Measurements from ENCODE around the gene PDE1A. TPM values are rescaled to one million over a fixed set of nuclear protein-coding genes. Genes with fewer than 3 reads are reported as not detected.

Gene PDE1A
- total RNA-seq, 3 donors from 2014 or later (not counting 1 experiment from before 2014, with no cell fraction given) = not detected

- WGBS (ENCODE audit: insufficient coverage) = 75% methylated on average over 1 of the region's 2 CpGs
- Mint-ChIP-seq H3K27me3 (ENCODE audit: low read depth in 2 of 2) (peaks cover 0 to 5% of the 10 kb centered on the region in 2 donors), H3K4me3 (no peak overlapping the region), H3K27ac (no peak overlapping the region), H3K9me3 (peaks cover 3 to 4% of the 10 kb centered on the region in 2 donors), H3K36me3 (no peaks in the 10 kb centered on the region), H3K4me1 (no peaks in the 10 kb centered on the region)
- no peaks in the 10 kb centered on the region for H3K36me3 ChIP-seq (ENCODE audit: control insufficient read depth, insufficient read depth, low read length)
- H3K27me3 ChIP-seq (ENCODE audit: control insufficient read depth, insufficient read depth, low read length) = no peaks in the 10 kb centered on the region
- no peaks in the 10 kb centered on the region for H3K4me1 ChIP-seq (ENCODE audit: control insufficient read depth, insufficient read depth, low read length)
- H3K4me3 ChIP-seq (ENCODE audit: low read length) = no peak overlapping the region
- TF ChIP-seq CTCF (IDR thresholded peaks at IDR 0.05) = no peak
- intact Hi-C loops (cut with micrococcal nuclease) = no loop called here
- DNase-seq (no peak), ATAC-seq (no peak)
- peaks cover 3% of the 10 kb centered on the region for H3K9me3 ChIP-seq (ENCODE audit: control insufficient read depth, insufficient read depth, low read length)
- H3K27ac ChIP-seq (ENCODE audit: low read length) = no peak overlapping the region
Measured at GRCh38 chr2:182182436-182182835, 244.4 kb downstream of the PDE1A start.

- no peak overlapping the region for H3K27ac ChIP-seq (ENCODE audit: low read length)
- H3K36me3 Mint-ChIP-seq = no peaks in the 10 kb centered on the region
- H3K27me3 ChIP-seq (ENCODE audit: control insufficient read depth, insufficient read depth, low read length) = no peaks in the 10 kb centered on the region
- ATAC-seq (no peak), DNase-seq (no peak)
- H3K27ac Mint-ChIP-seq = no peak overlapping the region
- TF ChIP-seq CTCF (IDR thresholded peaks at IDR 0.05) = no peak
- H3K9me3 ChIP-seq (ENCODE audit: control insufficient read depth, insufficient read depth, low read length) = peaks cover 3% of the 10 kb centered on the region
- no peaks in the 10 kb centered on the region for H3K4me1 Mint-ChIP-seq
- peaks cover 0 to 5% of the 10 kb centered on the region in 2 donors for H3K27me3 Mint-ChIP-seq (ENCODE audit: low read depth in 2 of 2)
- H3K4me3 ChIP-seq (ENCODE audit: low read length) = no peak overlapping the region
- intact Hi-C loops (cut with micrococcal nuclease) = no loop called here
- H3K36me3 ChIP-seq (ENCODE audit: control insufficient read depth, insufficient read depth, low read length) = no peaks in the 10 kb centered on the region
- peaks cover 3 to 4% of the 10 kb centered on the region in 2 donors for H3K9me3 Mint-ChIP-seq
- WGBS (ENCODE audit: insufficient coverage) = 91% methylated on average over 3 of the region's 3 CpGs
- H3K4me1 ChIP-seq (ENCODE audit: control insufficient read depth, insufficient read depth, low read length) = no peaks in the 10 kb centered on the region
- H3K4me3 Mint-ChIP-seq = no peak overlapping the region
Measured at GRCh38 chr2:182181381-182181780, 245.5 kb downstream of the PDE1A start.

- Mint-ChIP-seq H3K9me3 (peaks cover 3 to 4% of the 10 kb centered on the region in 2 donors), H3K27me3 (ENCODE audit: low read depth in 2 of 2) (peaks cover 0 to 5% of the 10 kb centered on the region in 2 donors), H3K27ac (no peak overlapping the region), H3K4me3 (no peak overlapping the region), H3K4me1 (no peaks in the 10 kb centered on the region), H3K36me3 (no peaks in the 10 kb centered on the region)
- Histone ChIP-seq H3K27ac (ENCODE audit: low read length) (no peak overlapping the region), H3K27me3 (ENCODE audit: control insufficient read depth, insufficient read depth, low read length) (no peaks in the 10 kb centered on the region), H3K9me3 (ENCODE audit: control insufficient read depth, insufficient read depth, low read length) (peaks cover 3% of the 10 kb centered on the region), H3K4me1 (ENCODE audit: control insufficient read depth, insufficient read depth, low read length) (no peaks in the 10 kb centered on the region), H3K36me3 (ENCODE audit: control insufficient read depth, insufficient read depth, low read length) (no peaks in the 10 kb centered on the region), H3K4me3 (ENCODE audit: low read length) (no peak overlapping the region)
- no peak for TF ChIP-seq CTCF (IDR thresholded peaks at IDR 0.05)
- intact Hi-C loops (cut with micrococcal nuclease) = no loop called here
- DNase-seq (no peak), ATAC-seq (no peak)
Measured at GRCh38 chr2:182179176-182179575, 247.7 kb downstream of the PDE1A start.

- no peak for ATAC-seq
- no peaks in the 10 kb centered on the region for H3K9me3 ChIP-seq (ENCODE audit: control insufficient read depth, insufficient read depth, low read length)
- H3K4me3 Mint-ChIP-seq = no peak overlapping the region
Measured at GRCh38 chr2:182173944-182174622, 252.8 kb downstream of the PDE1A start.

More at GRCh38 chr2:182173944-182174622, 252.8 kb downstream of the PDE1A start:
- Mint-ChIP-seq H3K27ac (no peak overlapping the region), H3K36me3 (no peaks in the 10 kb centered on the region), H3K27me3 (ENCODE audit: low read depth in 2 of 2) (no peaks in the 10 kb centered on the region), H3K9me3 (peaks cover 0 to 2% of the 10 kb centered on the region in 2 donors), H3K4me1 (no peaks in the 10 kb centered on the region)
- H3K27me3 ChIP-seq (ENCODE audit: control insufficient read depth, insufficient read depth, low read length) = no peaks in the 10 kb centered on the region
- WGBS (ENCODE audit: insufficient coverage) = 75% methylated on average over 4 of the region's 5 CpGs
- no peak overlapping the region for H3K4me3 ChIP-seq (ENCODE audit: low read length)
- no peak overlapping the region for H3K27ac ChIP-seq (ENCODE audit: low read length)
- H3K4me1 ChIP-seq (ENCODE audit: control insufficient read depth, insufficient read depth, low read length) = no peaks in the 10 kb centered on the region
- no peaks in the 10 kb centered on the region for H3K36me3 ChIP-seq (ENCODE audit: control insufficient read depth, insufficient read depth, low read length)
- no peak for DNase-seq
- no peak for TF ChIP-seq CTCF (IDR thresholded peaks at IDR 0.05)
- intact Hi-C loops (cut with micrococcal nuclease) = no loop called here

Data from natural killer cell (primary cell).